ENCODE data around the gene TIMM9.

Gene TIMM9

GRCh38 chr14:58427281-58428117, at the start of gene TIMM9, which contains the start of gene KIAA0586:
Gene TIMM9 (minus strand): TSS chr14:58427531. CDS start chr14:58411945, 15,586 bp downstream.
Gene KIAA0586 (plus strand): TSS chr14:58427719. CDS start chr14:58428265, 546 bp downstream.
- H3K4me3 ChIP-seq (ENCODE audit: control insufficient read depth, low read depth, low read length) = peak within 1 kb of the TSS; percentile 80
- no peak for TF ChIP-seq CTCF (conservative IDR thresholded peaks at IDR 0.05; ENCODE audit: control insufficient read depth, insufficient read depth, low read depth, low read length)
- peak; percentile 99 for DNase-seq (ENCODE audit: low read depth)

DNA sequence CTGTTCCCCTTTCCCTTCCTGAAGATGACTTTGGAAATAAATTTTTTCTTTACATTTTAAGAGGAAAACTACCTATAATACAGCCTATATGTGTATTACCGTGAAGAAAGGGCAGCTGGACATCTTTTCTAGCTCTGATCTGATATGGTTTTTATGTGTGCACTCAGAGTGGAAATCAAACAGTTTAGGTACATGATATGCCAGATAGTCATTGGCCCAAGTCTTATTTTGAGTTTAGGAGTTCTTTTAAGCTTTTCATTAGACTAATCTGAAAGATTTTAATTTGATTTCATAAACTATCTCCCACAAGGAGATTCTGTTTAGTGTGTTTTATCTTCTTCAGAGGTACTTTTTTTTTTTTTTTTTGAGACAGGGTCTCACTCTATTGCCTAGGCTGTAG, 49.0 kb upstream of the TIMM9 start:
- DNase-seq (ENCODE audit: low read depth) = no peak
- H3K4me3 ChIP-seq (ENCODE audit: control insufficient read depth, low read depth, low read length) = no peak overlapping the region
- TF ChIP-seq CTCF (conservative IDR thresholded peaks at IDR 0.05; ENCODE audit: control insufficient read depth, insufficient read depth, low read depth, low read length) = no peak

- no peak overlapping the region for H3K4me3 ChIP-seq (ENCODE audit: control insufficient read depth, low read depth, low read length)
- DNase-seq (ENCODE audit: low read depth) = no peak
- TF ChIP-seq CTCF (conservative IDR thresholded peaks at IDR 0.05; ENCODE audit: control insufficient read depth, insufficient read depth, low read depth, low read length) = no peak
Observed at GRCh38 chr14:58469309-58469708, 42.0 kb upstream of the TIMM9 start.

DNA sequence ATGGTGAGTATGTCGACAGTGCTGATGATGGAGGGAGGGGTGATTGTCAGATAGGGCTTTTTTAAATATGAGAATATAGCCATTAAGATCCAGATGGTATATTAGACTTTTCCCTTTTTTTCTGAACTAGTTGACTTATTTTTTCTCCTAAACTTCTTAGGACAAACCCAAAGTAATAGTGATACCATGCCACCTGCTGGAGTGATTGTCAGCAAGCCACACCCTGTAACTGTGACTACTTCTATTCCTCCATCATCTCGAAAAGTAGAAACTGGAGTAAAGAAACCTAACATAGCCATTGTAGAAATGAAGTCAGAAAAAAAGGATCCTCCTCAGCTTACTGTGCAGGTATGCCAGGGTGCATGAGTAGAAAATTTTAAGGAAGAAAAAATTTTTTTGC, 40.2 kb upstream of the TIMM9 start:
- no peak for TF ChIP-seq CTCF (conservative IDR thresholded peaks at IDR 0.05; ENCODE audit: control insufficient read depth, insufficient read depth, low read depth, low read length)
- no peak overlapping the region for H3K4me3 ChIP-seq (ENCODE audit: control insufficient read depth, low read depth, low read length)
- no peak for DNase-seq (ENCODE audit: low read depth)

DNA sequence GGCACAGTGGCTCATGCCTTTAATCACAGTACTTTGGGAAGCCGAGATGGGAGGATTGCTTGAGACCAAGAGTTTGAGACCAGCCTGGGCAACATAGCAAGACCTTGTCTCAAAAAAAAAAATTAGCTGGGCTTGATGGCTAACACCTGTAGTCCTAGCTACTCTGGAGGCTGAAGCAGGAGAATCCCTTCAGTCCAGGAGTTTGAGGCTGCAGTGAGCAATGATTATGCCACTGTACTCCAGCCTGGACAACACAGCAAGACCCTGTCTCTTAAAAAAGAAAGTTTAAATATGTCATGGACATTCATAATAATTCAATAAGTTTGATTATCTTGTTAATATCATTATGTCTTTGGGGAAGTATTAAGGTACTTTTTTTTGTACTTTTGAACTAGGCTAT, 39.1 kb upstream of the TIMM9 start:
- no peak for TF ChIP-seq CTCF (conservative IDR thresholded peaks at IDR 0.05; ENCODE audit: control insufficient read depth, insufficient read depth, low read depth, low read length)
- DNase-seq (ENCODE audit: low read depth) = no peak

GRCh38 chr14:58465421-58465820, 38.1 kb upstream of the TIMM9 start:
- DNase-seq (ENCODE audit: low read depth) = peak; percentile 34
- H3K4me3 ChIP-seq (ENCODE audit: control insufficient read depth, low read depth, low read length) = no peak overlapping the region
- TF ChIP-seq CTCF (conservative IDR thresholded peaks at IDR 0.05; ENCODE audit: control insufficient read depth, insufficient read depth, low read depth, low read length) = no peak

More for the DNA sequence above, 39.1 kb upstream of the TIMM9 start:
- H3K4me3 ChIP-seq (ENCODE audit: control insufficient read depth, low read depth, low read length) = no peak overlapping the region
